Globus pallidus (tissue), 1 donor: ENCODE data around the gene FGFR2.

Source experiments
- DNase-seq: peaks from one replicate; pipeline ENCODE4 v3.0.0-alpha.2; 2015; ENCODE audit warnings: low spot score

Gene FGFR2

DNA sequence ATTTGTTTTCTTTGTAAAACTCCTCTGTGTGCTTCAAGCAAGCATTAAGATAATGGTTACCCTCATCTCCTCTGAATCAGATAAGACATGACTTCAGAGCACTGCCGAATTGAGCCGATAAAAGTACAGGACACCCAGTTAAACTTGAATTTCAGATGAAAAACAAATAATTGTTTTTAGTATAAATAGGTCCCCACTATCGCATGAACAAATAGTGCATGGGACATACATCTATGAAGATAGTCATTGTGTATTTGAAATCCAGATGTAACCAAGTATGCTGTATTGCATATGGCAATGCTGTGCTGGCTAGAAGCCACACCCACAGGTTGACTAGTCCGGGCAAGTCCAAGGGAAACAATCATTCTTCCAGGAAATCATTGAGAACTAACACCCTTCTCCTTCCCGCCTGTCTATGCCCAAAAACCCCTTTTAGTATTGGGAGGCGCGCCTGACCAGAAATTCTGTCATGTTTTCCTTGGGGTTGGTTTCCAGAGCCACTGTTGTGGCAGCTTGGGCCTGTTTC lies 12.6 kb upstream of the FGFR2 start:
- no peak for DNase-seq

- DNase-seq = no peak
These were observed 11.5 kb upstream of the FGFR2 start for GRCh38 chr10:121609426-121610380.

GRCh38 chr10:121608469-121609190 lies 10.4 kb upstream of the FGFR2 start:
- DNase-seq = peak; percentile 31

DNA sequence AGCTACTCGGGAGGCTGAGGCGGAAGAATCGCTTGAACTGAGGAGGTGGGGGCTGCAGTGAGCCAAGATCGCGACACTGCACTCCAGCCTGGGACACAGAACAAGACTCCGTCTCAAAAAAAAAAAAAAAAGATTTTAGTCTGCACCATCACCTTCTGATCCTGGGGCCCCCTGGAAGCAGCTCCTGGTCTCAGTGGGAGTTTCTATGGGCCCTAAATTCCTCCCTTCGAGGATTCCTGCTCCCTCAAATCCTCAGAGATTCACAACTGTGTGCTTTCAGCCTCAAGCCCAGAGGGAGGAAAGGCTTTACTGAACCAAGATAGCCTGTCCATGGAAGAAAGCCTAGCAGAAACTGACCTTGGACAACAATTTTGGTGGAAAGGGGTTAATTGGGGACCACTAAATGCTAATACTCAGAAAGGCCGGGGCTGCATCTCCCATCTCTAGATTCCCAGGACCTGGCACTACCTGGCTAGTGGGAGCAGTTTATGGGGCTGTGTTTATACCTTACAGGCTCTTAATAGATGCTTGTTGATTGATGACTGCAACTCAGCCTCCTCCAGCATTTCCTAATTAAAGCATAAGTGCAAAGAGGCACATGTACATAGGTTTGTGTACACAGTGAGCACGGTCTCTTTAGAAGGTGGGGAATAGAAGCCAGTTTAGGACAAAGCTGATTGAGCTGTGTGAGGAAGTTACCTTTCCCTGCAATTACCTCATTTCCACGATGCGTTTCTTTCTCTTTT lies 9.2 kb upstream of the FGFR2 start:
- DNase-seq = no peak

- DNase-seq = no peak
These were observed 7.5 kb upstream of the FGFR2 start for GRCh38 chr10:121605708-121606107.

GRCh38 chr10:121601458-121601857 lies 3.2 kb upstream of the FGFR2 start:
- no peak for DNase-seq

- DNase-seq = no peak
These were observed 2.4 kb upstream of the FGFR2 start for GRCh38 chr10:121600611-121601010.

DNA sequence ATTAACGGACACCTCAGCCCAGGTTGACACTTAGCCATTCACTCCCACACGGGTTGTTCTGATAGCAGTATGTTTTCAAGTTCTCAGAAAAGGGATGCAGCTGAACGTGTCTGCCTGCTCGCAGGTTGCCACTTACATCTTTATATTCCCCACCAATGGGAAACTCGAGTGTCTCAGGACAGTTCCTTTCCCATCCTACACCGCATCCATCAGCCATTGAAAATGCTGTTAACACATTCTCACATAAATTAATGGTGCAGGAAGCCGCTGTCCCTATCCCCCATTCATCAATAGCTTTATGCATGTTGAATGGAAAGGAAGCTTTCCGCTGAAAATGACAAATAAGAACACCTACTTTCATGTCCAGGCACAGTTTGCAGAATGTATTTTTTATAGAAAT lies 1.7 kb upstream of the FGFR2 start:
- DNase-seq = no peak

- no peak for DNase-seq
These were observed 561 bp downstream of the FGFR2 start for GRCh38 chr10:121597504-121598262.

GRCh38 chr10:121596689-121597503 lies 1.3 kb downstream of the FGFR2 start:
- peak; percentile 81 for DNase-seq

GRCh38 chr10:121595806-121596688 lies 2.2 kb downstream of the FGFR2 start:
- peak; percentile 82 for DNase-seq

- no peak for DNase-seq
These were observed 2.9 kb downstream of the FGFR2 start for GRCh38 chr10:121595351-121595805.

DNA sequence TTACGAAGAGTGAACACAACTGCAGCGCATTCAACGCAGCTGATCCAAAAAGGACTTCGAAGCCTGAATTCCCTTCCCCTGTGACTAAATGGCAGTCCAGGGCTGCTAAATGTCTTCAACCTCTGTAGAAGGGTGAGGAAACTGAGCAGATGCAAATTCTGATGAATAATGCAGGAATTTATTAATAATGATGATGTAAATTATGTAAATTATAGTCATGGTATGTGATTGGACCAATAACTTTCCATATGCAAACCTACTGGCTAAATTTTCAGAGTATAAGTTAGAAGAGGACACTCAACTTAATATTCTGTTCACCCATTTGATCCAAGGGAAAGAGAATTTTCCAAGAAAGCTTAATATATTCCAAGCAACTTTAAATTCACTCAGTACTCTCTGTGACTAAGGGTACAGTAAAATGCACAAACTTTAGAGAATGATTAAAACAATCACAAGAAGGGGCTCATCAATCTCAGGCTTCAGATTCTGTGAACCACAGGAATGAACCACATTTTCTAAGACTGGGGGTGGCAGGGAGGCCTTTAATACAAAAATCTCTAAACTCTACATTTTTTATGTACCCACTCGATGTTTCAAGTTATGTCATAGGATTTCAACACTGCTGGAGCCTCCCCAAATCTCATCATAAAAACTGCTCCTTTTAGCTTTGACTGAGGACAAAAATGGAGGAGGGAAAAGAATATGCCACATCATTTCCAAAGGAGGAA lies 3.5 kb downstream of the FGFR2 start:
- DNase-seq = no peak

GRCh38 chr10:121594076-121594475 lies 4.2 kb downstream of the FGFR2 start:
- DNase-seq = no peak

DNA sequence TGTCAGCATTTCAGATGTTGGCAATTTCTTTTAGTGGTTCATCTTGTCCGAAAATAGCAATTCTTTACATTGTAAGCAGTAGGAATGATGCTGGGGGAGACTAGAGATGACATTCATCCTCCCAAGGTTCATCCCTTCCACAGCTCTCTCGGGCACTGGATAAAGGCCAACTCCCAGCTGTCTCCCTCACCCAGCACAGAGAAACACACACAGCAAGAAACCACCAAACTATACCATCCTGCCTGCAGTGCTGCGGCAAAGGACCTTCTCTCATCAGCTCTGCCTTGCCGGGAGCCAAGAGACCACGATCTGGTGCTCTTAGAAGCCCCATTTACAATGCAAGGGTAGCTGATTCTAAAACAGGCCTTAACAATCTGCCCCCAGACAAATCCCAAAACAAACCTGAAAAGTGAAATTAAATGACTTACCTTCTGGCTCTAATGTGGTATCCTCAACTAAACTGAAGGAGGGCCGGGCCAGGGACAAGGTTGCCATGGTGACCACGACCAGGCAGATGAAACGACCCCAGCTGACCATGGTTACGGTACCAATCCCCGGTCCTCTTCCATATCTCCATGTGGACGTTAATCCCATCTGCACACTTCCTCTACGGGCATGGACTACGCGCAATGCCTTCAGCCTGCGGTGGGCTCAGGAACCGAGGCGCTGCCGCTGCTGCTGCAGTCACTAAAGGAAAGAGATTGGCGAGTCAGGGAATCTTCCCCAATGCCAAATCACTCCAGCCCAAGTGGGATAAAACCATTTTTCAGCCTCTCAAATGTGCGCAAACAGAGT lies 4.8 kb downstream of the FGFR2 start:
- peak; percentile 80 for DNase-seq

DNA sequence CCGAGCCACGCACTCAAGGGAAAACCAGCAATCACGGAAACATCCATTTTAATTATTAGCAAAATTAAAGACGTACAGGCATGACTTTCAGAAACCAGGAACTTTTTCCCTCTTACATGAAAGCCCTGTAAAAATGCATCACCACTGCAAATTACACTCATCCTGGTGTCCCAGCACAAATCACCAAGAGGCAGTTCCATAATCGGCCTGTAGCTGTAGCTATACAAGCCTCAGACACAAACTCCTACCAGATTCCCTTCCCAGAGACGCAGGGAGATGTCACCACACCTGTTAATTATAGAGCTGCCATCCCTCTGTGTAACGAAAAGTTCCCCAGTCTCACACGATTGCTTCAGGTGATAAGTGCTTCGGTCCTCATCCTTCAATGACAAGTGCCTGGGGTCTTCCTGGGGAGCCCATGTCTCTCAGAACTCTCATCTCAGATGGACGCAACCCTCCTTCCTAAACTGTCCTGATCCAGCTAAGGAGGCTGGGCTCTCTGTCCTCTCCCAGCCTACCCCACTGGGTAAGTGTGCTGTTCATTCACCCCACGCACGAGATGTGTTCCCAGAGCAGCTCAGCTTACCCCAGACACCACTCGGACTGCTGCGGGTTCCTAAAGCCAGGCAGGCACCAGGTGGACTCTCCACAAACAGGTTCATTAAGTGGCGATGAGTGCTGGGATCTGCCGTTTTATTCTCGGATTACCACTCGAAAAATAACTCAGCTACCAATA lies 5.9 kb downstream of the FGFR2 start:
- DNase-seq = no peak

DNA sequence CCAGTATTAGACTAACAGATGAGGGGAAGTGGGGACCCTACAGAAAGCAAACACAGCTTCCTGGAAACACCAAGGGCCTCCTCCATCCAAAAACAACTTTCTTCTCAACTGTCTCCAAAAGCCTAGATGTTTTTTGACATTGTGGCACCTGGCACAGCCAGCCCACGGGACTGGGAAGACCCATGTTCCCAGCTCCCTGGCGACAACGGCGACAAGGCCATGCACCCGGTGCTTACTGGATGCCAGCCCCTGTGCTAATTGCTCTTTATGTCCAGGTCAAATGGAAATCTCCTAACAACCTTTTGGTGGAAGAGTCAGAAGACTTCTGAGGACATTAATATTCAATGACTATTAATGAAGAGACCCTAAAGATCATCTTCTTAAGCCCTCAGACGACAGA lies 7.1 kb downstream of the FGFR2 start:
- DNase-seq = no peak
